GM21825 (cell line): ENCODE results near the gene MDFIC.
A peak's percentile ranks its signal among the peaks of the same experiment; 100 is the strongest.

Experiments used
- ATAC-seq: cut with Tn5 transposase; IDR thresholded peaks from one replicate; pipeline ENCODE4 v1.9.1; 2021; ENCODE audit warnings: mild to moderate bottlenecking, moderate library complexity; ENCODE audit not compliant: unreplicated experiment

MDFIC gene

GRCh38 chr7:114925434-114925833, 3.5 kb downstream of the MDFIC start:
- ATAC-seq, result no peak

GRCh38 chr7:114928060-114928459, 6.2 kb downstream of the MDFIC start:
- no peak for ATAC-seq

- no peak for ATAC-seq
These were observed 7.7 kb downstream of the MDFIC start for GRCh38 chr7:114929570-114929969.

GRCh38 chr7:114930107-114930661, 8.3 kb downstream of the MDFIC start:
- no peak for ATAC-seq

- peak; percentile 41 for ATAC-seq
These were observed 9.1 kb downstream of the MDFIC start for GRCh38 chr7:114930829-114931655.

GRCh38 chr7:114931656-114932011, 9.7 kb downstream of the MDFIC start:
- ATAC-seq, result peak; percentile 77

- no peak for ATAC-seq
These were observed 11.1 kb downstream of the MDFIC start for GRCh38 chr7:114932991-114933390.

GRCh38 chr7:114933658-114934057, 11.8 kb downstream of the MDFIC start:
- ATAC-seq, result no peak

- no peak for ATAC-seq
These were observed 12.2 kb downstream of the MDFIC start for GRCh38 chr7:114934086-114934485.

GRCh38 chr7:114934713-114935112, 12.8 kb downstream of the MDFIC start:
- ATAC-seq, result no peak

- ATAC-seq, result no peak
These were observed 14.6 kb downstream of the MDFIC start for GRCh38 chr7:114936471-114936870.

GRCh38 chr7:114937446-114937845, 15.6 kb downstream of the MDFIC start:
- no peak for ATAC-seq

GRCh38 chr7:114938785-114939184, 16.9 kb downstream of the MDFIC start:
- ATAC-seq, result no peak

GRCh38 chr7:114939484-114940097, 17.7 kb downstream of the MDFIC start:
- ATAC-seq, result no peak

GRCh38 chr7:114940220-114940619, 18.3 kb downstream of the MDFIC start:
- ATAC-seq, result no peak

GRCh38 chr7:114941692-114942091, 19.8 kb downstream of the MDFIC start:
- ATAC-seq, result peak; percentile 61

- ATAC-seq, result no peak
These were observed 20.7 kb downstream of the MDFIC start for GRCh38 chr7:114942446-114943175.

GRCh38 chr7:114943530-114943929, 21.6 kb downstream of the MDFIC start:
- ATAC-seq, result no peak

GRCh38 chr7:114943953-114944744, 22.3 kb downstream of the MDFIC start:
- ATAC-seq, result no peak

- ATAC-seq, result no peak
These were observed 23.1 kb downstream of the MDFIC start for GRCh38 chr7:114944745-114945625.
